HCT116 (cell line): ENCODE data around the gene KRTAP5-4. TPM values are rescaled to one million over a fixed set of nuclear protein-coding genes. Genes with fewer than 3 reads are reported as not detected.
A peak's percentile ranks its signal among the peaks of the same experiment; 100 is the strongest.

Experiments
- ATAC-seq: fragments of 200-7000 bp; cut with Tn5 transposase; 2 replicates; pipeline ENCODE4 v1.9.1; 2020; ENCODE audit warnings: mild to moderate bottlenecking, moderate library complexity
- BruUV-seq: library from RNA; stranded (reverse); fragments of 400-500 nt; replicated peaks from 2 replicates; lab custom pipeline; 2021; lab: Mats Ljungman, UMichigan
- CTCF ChIA-PET: fragments of 300-600 bp; sonication (Branson Sonifier 250); formaldehyde crosslinking; loops from one replicate; lab custom pipeline; 2021; ENCODE audit warnings: antibody characterized with exemption; lab: Charles Lee
- POLR2A ChIA-PET: fragments of 300-600, 350-600 bp; sonication (Branson Sonifier 250); formaldehyde crosslinking; loops from one replicate; lab custom pipeline; 2021; ENCODE audit warnings: antibody characterized with exemption; lab: Charles Lee
- RAD21 ChIA-PET, 2 experiments: fragments of 300-600 bp; sonication (Branson Sonifier 250); formaldehyde crosslinking; loops; one replicate each; lab custom pipeline; 2023; ENCODE audit warnings: low total read pairs in 2 of 2; ENCODE audit not compliant: uncharacterized antibody in 2 of 2, unreplicated experiment in 2 of 2, low non-redundant PET in 1 of 2; lab: Charles Lee
- DNase-seq: peaks from one replicate; pipeline ENCODE4 v3.0.0-alpha.2; 2010; ENCODE audit warnings: low read depth, low spot score
- H2AFZ ChIP-seq: fragments of 200-600 bp; shearing (Covaris generic), sonication (generic); 2 replicates; pipeline ENCODE4 v1.6.1; 2017; ENCODE audit warnings: low read depth, mixed run types, mixed read lengths, antibody characterized with exemption, low read length; ENCODE audit not compliant: poor library complexity, severe bottlenecking
- H3K27ac ChIP-seq: 2 replicates; pipeline ENCODE4 v1.5.1; 2012; ENCODE audit warnings: low read depth, low read length
- H3K27me3 ChIP-seq: fragments of 200-600 bp; sonication (generic); 2 replicates; pipeline ENCODE4 v1.6.1; 2016; ENCODE audit warnings: mixed run types, low read length, mixed read lengths; ENCODE audit not compliant: insufficient read depth
- H3K36me3 ChIP-seq, 2 experiments: fragments of 200-500 bp in 1 of 2; fragments of 200-600 bp in 1 of 2; sonication (Bioruptor generic) in 1 of 2; sonication (generic) in 1 of 2; 2 replicates each; pipeline versions ENCODE4 v1.5.1 to v1.6.1; 2014 to 2016; ENCODE audit warnings: low read length in 2 of 2, inconsistent platforms in 1 of 2, mixed read lengths in 1 of 2, mixed run types in 1 of 2; ENCODE audit not compliant: insufficient read depth in 2 of 2, control insufficient read depth in 1 of 2
- H3K4me1 ChIP-seq, 2 experiments: fragments of 200-600 bp in 1 of 2; sonication (generic) in 1 of 2; 2 replicates each; pipeline versions ENCODE4 v1.5.1 to v1.6.1; 2012 to 2017; ENCODE audit warnings: low read length in 2 of 2, inconsistent platforms in 1 of 2, mild to moderate bottlenecking in 1 of 2, mixed read lengths in 1 of 2, mixed run types in 1 of 2, moderate library complexity in 1 of 2; ENCODE audit not compliant: insufficient read depth in 2 of 2, control insufficient read depth in 1 of 2
- H3K4me2 ChIP-seq: fragments of 200-600 bp; sonication (generic); 2 replicates; pipeline ENCODE4 v1.6.1; 2017; ENCODE audit warnings: mixed run types, low read length, mixed read lengths
- H3K4me3 ChIP-seq, 2 experiments: fragments of 200-600 bp in 1 of 2; sonication (generic) in 1 of 2; replicated peaks in 1 of 2; 2 replicates each; pipeline ENCODE4 v1.5.1; 2011 to 2016; ENCODE audit warnings: low read length in 2 of 2, control low read depth in 1 of 2, low read depth in 1 of 2, mild to moderate bottlenecking in 1 of 2, mixed read lengths in 1 of 2, mixed run types in 1 of 2
- H3K79me2 ChIP-seq: fragments of 200-600 bp; sonication (generic); 2 replicates; pipeline ENCODE4 v1.6.1; 2017; ENCODE audit warnings: mild to moderate bottlenecking, mixed run types, low read length, moderate library complexity, mixed read lengths; ENCODE audit not compliant: insufficient read depth
- H3K9ac ChIP-seq: fragments of 200-600 bp; sonication (generic); 2 replicates; pipeline ENCODE4 v1.6.1; 2016; ENCODE audit warnings: low read length, mixed read lengths
- H3K9me2 ChIP-seq: fragments of 200-600 bp; sonication (generic), shearing (Covaris generic); 2 replicates; pipeline ENCODE4 v1.6.1; 2017; ENCODE audit warnings: mixed run types, mild to moderate bottlenecking, moderate library complexity; ENCODE audit not compliant: insufficient read depth
- H3K9me3 ChIP-seq, 2 experiments: fragments of 200-500 bp in 1 of 2; fragments of 200-600 bp in 1 of 2; sonication (Bioruptor generic) in 1 of 2; sonication (generic) in 1 of 2; 2 replicates each; pipeline ENCODE4 v1.6.1; 2014 to 2017; ENCODE audit warnings: low read length in 2 of 2, mixed read lengths in 2 of 2, inconsistent platforms in 1 of 2, low read depth in 1 of 2, mild to moderate bottlenecking in 1 of 2, mixed run types in 1 of 2, moderate library complexity in 1 of 2; ENCODE audit not compliant: control insufficient read depth in 1 of 2, insufficient read depth in 1 of 2
- H4K20me1 ChIP-seq: fragments of 200-600 bp; sonication (generic), shearing (Covaris generic); 2 replicates; pipeline ENCODE4 v1.6.1; 2017; ENCODE audit warnings: mixed run types, mild to moderate bottlenecking, moderate library complexity; ENCODE audit not compliant: insufficient read depth
- EZH2 ChIP-seq: fragments of 200-600 bp; sonication (generic); IDR thresholded peaks from 2 replicates; pipeline ENCODE4 v1.6.1; 2017; ENCODE audit warnings: antibody characterized with exemption, mixed run types
- POLR2AphosphoS5 ChIP-seq: IDR thresholded peaks from 2 replicates; pipeline ENCODE4 v1.6.1; 2011; ENCODE audit warnings: mild to moderate bottlenecking, low read depth, low read length, moderate library complexity
- SIN3A ChIP-seq: IDR thresholded peaks from 2 replicates; pipeline ENCODE4 v1.6.1; 2012; ENCODE audit warnings: low read depth
- ZFX ChIP-seq: fragments of 450-650 bp; IDR thresholded peaks from 2 replicates; pipeline ENCODE4 v1.6.1; 2017
- intact Hi-C: fragments of 100-400 bp; cut with micrococcal nuclease; formaldehyde crosslinking; loops from 2 replicates; pipeline ENCODE4 v1.10.0; 2022
- total RNA-seq: library from RNA; stranded (reverse); gene quantifications from one replicate; pipeline ENCODE4 v1.2.1, GENCODE V29; 2021; ENCODE audit not compliant: unreplicated experiment

KRTAP5-4 gene
- total RNA-seq, 1 experiment from 2014 or later, result not detected

- no peaks in the 10 kb centered on the region for H3K27me3 ChIP-seq
- H2AFZ ChIP-seq, result no peak within 1 kb of the TSS
- H4K20me1 ChIP-seq, result no peaks in the 10 kb centered on the region
- no peaks in the 10 kb centered on the region for H3K9me3 ChIP-seq
- H3K36me3 ChIP-seq, result no peaks in the 10 kb centered on the region
- peaks cover 3% of the 10 kb centered on the region; the same call in 1 of the 2 replicates for H3K79me2 ChIP-seq
- H3K9ac ChIP-seq, result peak within 1 kb of the TSS; percentile 77
- H3K27ac ChIP-seq, result peak within 1 kb of the TSS; percentile 56; the same call in 1 of the 2 replicates
- ATAC-seq, result peak; percentile 69
- H3K9me2 ChIP-seq, result no peaks in the 10 kb centered on the region
- ChIA-PET CTCF (interaction anchor here (0.6 to 5.2 kb wide), 4 partner anchors 23 to 26 kb away, joined by 3 to 133 read pairs (median 16); no protein-coding TSS in a partner anchor), RAD21 (interaction anchor here (0.6 to 2.6 kb wide), 3 partner anchors 14 to 58 kb away, joined by 3 to 22 read pairs (median 4); no protein-coding TSS in a partner anchor), POLR2A (interaction anchor here (1.4 to 2.5 kb wide), 3 partner anchors 12 to 26 kb away, joined by 3 to 18 read pairs (median 8); partner anchors contain the start of gene KRTAP5-1)
- H3K4me3 ChIP-seq, result peak within 1 kb of the TSS; percentile 65 to 70
- BruUV-seq, result no TSS peak
- TF ChIP-seq ZFX, result no peak
- peak; percentile 36; the same call in 1 of the 2 replicates for TF ChIP-seq POLR2AphosphoS5
- TF ChIP-seq, all 23 proteins: peak for 1
- intact Hi-C loops, result no loop called here
- Histone ChIP-seq H3K4me2 (peak within 1 kb of the TSS; percentile 94), H3K4me1 (peaks cover 16 to 29% of the 10 kb centered on the region in 2 experiments; a peak in 3 of 4 replicates)
- peak; percentile 53 for DNase-seq
Observed at GRCh38 chr11:1572197-1573076, 49.5 kb downstream of the KRTAP5-4 start, which contains the start of gene DUSP8. DUSP8 (minus strand) TSS chr11:1572271; CDS start chr11:1565826, 6,445 bp downstream.

GRCh38 chr11:1571760-1572196 is 50.2 kb downstream of the KRTAP5-4 start:
- Histone ChIP-seq H3K9me3 (no peaks in the 10 kb centered on the region), H3K4me1 (peaks cover 16 to 29% of the 10 kb centered on the region in 2 experiments; a peak in 3 of 4 replicates), H2AFZ (no peak overlapping the region), H3K4me2 (peak overlapping the region; percentile 88), H3K9ac (peak overlapping the region; percentile 77), H3K27me3 (no peaks in the 10 kb centered on the region), H3K79me2 (peaks cover 3% of the 10 kb centered on the region; the same call in 1 of the 2 replicates), H3K27ac (peak overlapping the region; percentile 49; the same call in 1 of the 2 replicates), H3K9me2 (no peaks in the 10 kb centered on the region), H3K36me3 (no peaks in the 10 kb centered on the region), H4K20me1 (no peaks in the 10 kb centered on the region), H3K4me3 (peak overlapping the region; percentile 65 to 70)
- no TSS peak for BruUV-seq
- RAD21 ChIA-PET, result interaction anchor here (0.6 to 0.7 kb wide), 2 partner anchors 14 to 59 kb away, joined by 3 to 4 read pairs; no protein-coding TSS in a partner anchor
- CTCF ChIA-PET, result interaction anchor here (0.6 to 0.8 kb wide), 2 partner anchors 24 to 25 kb away, joined by 3 to 4 read pairs; no protein-coding TSS in a partner anchor
- intact Hi-C loops, result no loop called here
- no peak for DNase-seq
- POLR2A ChIA-PET, result interaction anchor here (1.4 kb wide), 1 partner anchor 13 kb away, joined by 3 read pairs; the partner anchor contains the start of gene KRTAP5-1
- no peak for TF ChIP-seq SIN3A
- no peak for TF ChIP-seq POLR2AphosphoS5
- TF ChIP-seq EZH2, result no peak
- ATAC-seq, result no peak; the same call in 1 of the 2 replicates

Other genes with a start within 250 kb of the KRTAP5-4 start
- 14.0 TPM for gene BRSK2, start 232.2 kb downstream of the KRTAP5-4 start, total RNA-seq
- 25.7 TPM for gene MOB2, start 135.4 kb downstream of the KRTAP5-4 start, total RNA-seq
- 10.2 TPM for gene DUSP8, start 49.9 kb downstream of the KRTAP5-4 start, total RNA-seq
- not detected for gene KRTAP5-1, start 36.9 kb downstream of the KRTAP5-4 start, total RNA-seq
- not detected for gene KRTAP5-2, start 23.8 kb downstream of the KRTAP5-4 start, total RNA-seq
- not detected for gene KRTAP5-3, start 13.7 kb downstream of the KRTAP5-4 start, total RNA-seq
- not detected for gene KRTAP5-5, start 7.6 kb upstream of the KRTAP5-4 start, total RNA-seq
- gene KRTAP5-6, start 75.1 kb upstream of the KRTAP5-4 start, total RNA-seq, result not detected
- gene IFITM10, start 128.5 kb upstream of the KRTAP5-4 start, total RNA-seq, result 1.9 TPM
- 127 TPM for gene CTSD, start 141.8 kb upstream of the KRTAP5-4 start, total RNA-seq
- 1.0 TPM for gene SYT8, start 212.9 kb upstream of the KRTAP5-4 start, total RNA-seq
- not detected for gene TNNI2, start 216.8 kb upstream of the KRTAP5-4 start, total RNA-seq
- gene LSP1, start 230.9 kb upstream of the KRTAP5-4 start, total RNA-seq, result 1.3 TPM